Mammary epithelial cell (primary cell): Measurements from ENCODE around the gene FARS2.

Source experiments
- CTCF ChIP-seq, 2 donors: IDR thresholded peaks in 1 of 2; conservative IDR thresholded peaks in 1 of 2; 2 replicates each; pipeline ENCODE4 v1.5.1; 2011 to 2012; ENCODE audit warnings: inconsistent platforms in 2 of 2, low read length in 2 of 2, mild to moderate bottlenecking in 2 of 2, control low read depth in 1 of 2, low read depth in 1 of 2; ENCODE audit not compliant: insufficient read depth in 1 of 2; ENCODE audit errors: extremely low read depth in 1 of 2
- EZH2 ChIP-seq: IDR thresholded peaks from 2 replicates; pipeline ENCODE4 v1.6.1; 2012; ENCODE audit warnings: low read length, inconsistent platforms, borderline replicate concordance

DNA sequence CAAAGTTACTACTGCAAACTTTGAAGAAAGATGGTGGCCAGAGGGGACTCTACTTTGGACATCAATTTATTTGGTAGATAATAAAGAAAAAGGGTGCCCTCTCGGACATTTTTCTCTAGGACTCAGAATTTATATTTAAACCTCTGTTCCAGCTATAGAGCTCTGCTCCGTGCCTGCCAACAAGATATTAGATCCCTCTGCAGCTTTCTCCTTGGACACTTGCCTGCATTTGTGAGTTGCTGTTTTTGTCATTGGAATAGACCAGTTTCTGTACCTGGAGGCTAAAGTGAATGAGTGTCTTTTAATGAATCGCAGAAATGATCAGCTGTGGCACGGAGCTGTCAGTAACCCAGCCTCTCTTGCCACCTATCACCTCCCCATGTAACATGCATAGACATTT is 491.9 kb downstream of the FARS2 start:
- TF ChIP-seq CTCF (conservative IDR thresholded peaks at IDR 0.05 in 1 of 2, IDR thresholded peaks at IDR 0.05 in 1 of 2; ENCODE audit: extremely low read depth in 1 of 2, insufficient read depth in 1 of 2, low read depth in 1 of 2, low read length in 2 of 2) = no peak
- no peak for TF ChIP-seq EZH2
